Measurements from ENCODE around the gene IL32.
"Not testable (repeated sequence)": the region's sequence is repeated elsewhere in the genome, so short reads cannot be mapped to it uniquely, and the experiment has no call there.

Gene IL32

DNA sequence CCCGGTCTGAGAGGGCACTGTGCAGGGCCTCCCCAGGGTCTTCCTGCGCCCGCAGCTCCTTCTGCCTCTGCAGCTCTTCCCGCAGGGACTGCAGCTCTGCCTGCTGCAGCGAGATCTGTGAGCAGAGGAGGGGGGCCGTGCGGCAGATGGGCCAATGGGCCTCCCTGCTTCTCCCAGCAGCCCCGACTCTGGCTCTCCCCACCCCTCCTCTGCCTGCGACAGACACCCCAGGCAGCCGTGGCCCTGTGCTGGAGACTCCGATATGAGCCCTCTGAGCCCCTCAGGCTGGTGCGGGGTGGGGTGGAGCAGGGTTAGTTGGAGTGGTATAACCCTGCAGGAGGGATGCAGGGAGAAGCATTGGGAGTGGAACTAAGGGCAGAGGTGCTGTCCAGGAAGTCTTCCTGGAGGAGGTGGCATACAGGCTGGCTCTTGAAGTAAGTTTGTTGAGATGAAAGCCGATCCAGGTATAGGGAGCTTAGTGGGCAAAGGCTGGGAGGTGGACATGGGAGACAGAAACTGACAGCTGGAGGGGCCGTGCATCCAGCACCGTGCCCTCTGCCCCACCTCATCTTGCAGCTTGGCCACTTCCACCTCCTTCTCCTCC is 36.6 kb upstream of the IL32 start:
- DNase-seq: no peak

DNA sequence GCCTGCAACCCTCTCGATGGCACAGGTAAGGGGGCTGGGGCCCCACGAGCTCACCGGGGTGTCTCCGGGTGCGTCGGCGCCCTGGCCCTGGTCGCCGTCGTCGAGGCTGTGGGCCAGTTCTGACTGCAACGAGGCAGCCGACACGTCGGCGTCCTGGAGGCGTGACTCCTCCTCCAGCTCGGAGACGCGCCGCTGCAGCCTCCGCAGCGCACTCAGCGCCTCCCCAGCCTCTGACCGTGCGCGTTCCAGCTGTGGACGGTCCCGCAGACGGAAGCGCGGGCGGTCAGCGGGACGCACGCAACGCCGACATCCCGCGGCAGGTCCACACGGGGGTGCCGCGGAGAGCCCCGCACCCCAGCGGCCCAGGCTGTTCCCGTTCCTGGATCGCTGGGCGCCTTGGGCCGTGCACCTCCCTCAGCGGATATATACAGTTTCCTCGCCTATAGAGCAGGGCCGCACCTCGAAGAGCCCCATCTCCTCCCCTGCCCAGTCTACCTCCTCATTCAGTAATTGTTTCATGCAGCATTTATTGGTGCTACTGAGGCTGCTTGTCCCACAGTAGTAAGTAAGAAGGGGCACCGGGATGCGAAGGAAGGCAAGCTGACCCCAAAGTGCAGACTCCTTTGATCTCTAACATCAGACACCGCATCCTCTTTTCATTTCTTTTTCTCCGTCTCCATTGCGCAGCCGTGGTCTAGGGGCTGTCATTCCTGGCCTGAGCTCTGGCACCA is 35.8 kb upstream of the IL32 start:
- DNase-seq: no peak

DNA sequence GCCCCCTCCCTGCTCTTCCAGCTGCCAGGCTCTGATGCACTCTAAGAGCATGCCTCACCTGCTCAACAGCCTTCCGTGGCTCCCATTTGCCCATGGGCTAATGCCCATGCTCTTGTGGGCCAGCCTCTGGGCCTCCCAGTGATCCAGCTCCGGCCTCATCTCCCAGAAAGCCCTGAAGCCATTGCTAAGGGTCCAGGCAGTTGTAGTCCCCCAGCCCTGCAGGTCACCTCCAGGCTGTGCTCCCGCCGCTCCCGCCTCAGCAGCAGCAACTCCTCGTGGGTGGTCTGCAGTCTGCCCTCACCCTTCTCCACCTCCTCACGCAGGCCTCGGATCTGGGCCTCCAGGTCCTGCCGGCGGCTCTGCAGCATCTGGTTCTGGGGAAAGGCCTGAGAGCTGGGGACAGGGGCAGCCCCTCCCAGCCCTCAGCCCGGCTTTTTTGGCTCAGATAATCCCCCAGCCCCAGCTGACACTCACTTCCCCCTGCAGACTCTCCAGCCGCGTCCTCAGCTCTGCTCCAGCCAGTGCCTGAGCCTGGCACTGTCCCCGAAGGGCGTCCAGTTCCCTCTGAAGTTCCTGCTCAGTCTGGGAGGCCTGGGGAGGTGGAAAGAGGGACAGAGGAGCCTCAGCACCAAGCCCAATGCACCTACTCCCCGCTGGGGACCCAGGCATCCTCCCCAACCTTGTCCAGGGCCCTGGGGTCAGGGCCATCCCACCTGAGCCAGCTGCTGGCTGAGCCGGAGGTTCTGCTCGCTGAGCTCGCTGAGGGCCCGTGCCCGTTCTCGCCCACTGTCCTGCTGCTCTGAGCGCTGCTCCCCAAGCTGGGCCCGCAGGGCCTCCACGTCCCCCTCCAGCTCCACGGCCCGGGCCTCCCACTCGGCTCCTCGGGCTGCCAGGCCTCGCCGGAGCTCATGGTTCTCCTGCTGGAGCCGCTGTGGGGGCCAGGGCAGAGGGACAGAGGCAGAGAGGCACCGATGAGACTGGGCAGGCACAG is 34.9 kb upstream of the IL32 start:
- no peak for DNase-seq

DNA sequence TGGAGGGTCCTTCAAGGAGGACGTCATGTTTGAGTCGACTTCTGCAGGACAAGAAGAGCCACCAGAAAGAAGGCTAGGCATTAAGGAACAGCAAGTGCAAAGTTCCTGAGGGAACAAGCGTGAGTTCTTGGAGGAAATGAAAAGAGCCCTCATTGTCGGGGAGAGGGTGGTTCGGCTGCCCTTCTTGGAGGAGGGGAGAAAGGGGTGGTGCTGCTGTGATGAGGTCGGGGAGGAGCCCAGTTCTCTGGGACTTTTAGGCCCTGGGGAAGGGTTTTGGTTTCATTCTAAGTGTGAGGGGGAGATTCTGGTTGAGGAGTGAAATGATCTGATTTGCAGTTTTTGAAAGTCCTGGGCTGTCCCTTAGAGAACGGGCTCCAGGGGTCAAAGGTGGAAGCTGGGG is 32.8 kb upstream of the IL32 start:
- no peak for DNase-seq

DNA sequence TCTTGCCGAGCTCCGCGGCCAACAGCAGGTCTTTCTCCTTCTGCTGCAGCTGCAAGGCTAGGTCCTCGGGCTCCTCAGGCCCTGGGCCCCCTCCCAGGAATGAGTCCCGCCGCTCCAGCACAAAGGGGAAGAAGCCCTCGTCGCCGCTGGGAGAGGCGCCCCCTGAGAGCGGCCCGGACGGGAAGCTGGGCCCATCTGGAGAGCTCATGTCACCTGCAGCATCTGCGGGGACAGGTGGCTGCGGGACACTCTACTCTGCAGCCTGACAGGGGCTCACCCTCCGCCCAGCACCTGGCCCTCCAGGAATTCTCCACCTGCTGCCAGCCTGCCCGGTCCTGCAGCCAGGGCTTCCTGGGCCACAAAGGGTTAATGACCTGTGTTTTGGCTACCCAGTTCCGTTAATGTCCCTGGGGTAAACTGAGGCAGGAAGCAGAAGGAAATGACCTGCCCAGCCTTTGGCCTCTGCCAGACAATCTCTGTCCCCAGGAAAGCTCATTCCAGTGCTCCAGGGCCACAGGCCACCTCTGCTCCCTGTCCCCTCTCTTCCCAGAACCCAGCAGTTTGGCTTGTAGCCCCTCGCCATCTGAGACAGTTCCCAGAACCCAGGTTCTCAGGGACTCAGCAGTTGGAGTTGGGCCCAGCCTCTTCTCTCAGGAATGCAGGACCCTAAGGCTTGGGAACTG is 30.0 kb upstream of the IL32 start:
- DNase-seq: no peak

DNA sequence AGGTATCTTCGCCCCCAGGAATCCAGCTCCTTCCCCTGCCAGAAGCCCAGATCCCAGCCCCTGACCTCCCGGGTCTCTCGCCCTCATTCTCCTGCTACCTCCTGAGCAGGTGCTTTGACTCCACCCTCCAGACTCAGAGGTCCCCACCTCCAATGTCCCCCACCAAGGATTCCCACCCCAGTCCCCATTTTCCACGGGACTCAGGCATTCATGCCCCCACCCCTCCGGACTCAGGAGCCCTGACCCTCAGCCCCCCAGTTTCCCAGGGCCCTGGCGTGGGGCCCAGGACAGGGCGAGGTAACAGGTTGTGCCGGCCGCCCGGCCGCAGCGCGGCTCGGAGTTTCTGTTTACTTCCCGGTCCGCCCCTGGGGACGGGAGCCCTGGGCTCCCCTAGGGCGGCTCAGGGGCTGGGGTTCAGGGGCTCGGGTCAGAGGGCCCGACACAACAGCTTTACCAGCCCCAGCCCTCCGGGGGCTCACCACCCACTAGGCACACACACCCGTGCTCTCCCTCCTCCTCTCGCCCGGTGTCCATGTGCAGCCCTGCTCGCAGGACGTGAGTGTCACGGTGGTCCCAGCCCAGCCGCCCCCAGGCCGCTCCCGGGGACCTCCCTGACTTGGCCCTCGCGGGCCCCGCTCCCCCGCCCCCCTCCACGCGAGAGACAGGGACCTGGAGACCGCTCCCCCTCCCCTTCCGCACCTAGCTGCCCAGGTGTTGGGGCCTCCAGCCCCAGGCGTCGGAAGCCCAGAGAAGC is 29.3 kb upstream of the IL32 start:
- no peak for DNase-seq

- DNase-seq: no peak
These were observed 28.6 kb upstream of the IL32 start, which contains the start of gene BICDL2 for GRCh38 chr16:3036726-3037315. Gene BICDL2, minus strand, starts transcription at chr16:3036944. Its CDS starts 1,448 bp downstream, at chr16:3035496.

- DNase-seq: no peak
These were observed 27.2 kb upstream of the IL32 start for GRCh38 chr16:3038256-3038655.

DNA sequence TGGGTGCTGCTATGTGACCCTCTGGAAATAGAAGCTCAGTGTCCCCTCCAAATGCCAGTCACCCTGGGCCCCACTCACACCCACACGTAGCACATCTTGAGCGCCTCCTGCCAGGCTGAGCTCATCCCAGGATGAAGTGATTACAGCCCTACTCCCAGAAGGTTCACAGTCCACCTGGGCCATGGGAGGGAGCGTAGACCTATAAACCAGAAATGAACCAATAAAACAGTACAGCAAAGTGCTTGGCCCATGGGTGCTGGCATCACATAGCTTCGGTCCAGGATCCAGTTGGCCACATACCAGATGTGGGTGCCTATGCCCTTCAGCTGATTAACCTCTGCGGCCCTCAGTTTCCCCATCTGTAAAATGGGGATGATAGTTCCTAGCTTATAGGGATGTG is 26.5 kb upstream of the IL32 start:
- no peak for DNase-seq

- DNase-seq: no peak
These were observed 23.1 kb upstream of the IL32 start for GRCh38 chr16:3042376-3042775.

DNA sequence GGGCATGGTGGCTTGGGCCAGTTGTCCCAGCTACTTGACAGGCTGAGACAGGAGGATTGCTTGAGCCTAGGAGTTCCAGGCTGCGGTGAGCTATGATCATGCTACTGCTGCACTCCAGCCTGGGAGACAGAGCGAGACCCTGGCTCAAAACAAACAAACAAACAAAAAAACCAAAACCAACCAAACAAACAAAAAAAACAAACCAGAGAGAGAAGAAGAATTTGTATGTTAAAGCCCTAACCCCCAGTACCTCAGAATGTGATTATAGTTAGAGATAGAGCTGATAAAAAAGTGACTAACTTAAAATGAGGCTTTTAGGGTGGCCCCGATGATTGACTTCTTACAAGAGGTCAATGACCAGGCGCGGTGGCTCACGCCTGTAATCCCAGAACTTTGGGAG is 20.7 kb upstream of the IL32 start:
- no peak for DNase-seq

DNA sequence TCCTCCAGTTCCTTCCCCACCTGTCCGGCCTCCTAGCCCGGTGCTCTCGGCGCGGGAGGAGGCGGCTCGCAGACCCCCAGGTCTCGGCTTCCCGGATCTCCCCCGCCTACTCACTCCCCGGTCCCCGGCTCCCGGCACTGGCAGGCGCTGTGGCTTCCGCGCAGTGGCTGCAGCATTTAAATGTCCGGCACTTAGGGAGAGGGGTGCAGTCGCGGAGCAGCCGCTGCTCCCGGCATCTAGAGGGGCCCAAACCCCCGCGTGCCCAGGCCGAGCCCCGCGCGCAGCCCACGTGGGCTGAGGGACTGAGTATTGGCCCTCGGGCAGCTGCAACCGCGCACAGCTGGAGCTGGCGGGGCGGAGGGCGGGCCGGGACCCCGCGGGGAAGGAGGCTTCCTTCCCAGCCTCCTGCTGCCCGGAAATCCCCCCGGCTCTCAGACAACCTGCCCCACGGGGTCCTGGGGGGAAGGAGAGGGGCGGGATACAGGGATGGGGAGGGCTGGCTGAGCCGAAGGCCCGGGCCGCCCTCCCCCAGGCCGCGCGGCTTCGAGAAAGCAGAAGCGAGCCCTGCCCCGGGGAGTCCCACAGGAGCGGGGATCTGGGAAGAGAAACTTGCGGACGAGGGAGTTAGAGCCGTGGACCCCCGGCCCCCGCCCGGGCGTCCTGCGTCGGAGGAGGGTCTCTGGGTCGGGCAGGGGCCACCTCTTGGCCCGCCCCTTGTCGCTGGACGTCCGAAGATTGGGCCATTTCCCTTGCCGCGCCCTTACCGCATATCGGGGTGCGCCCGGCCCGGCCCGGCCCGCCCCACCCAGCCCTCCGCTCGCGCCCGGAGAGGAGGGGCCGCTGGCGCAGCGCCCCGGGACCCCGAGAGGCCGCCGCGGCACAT is 19.4 kb upstream of the IL32 start, which contains the start of gene MMP25:
MMP25 (plus strand) TSS at position 804 of the 883 bp plus-strand sequence. CDS start 357 bp downstream, outside the sequence.
- DNase-seq: no peak

GRCh38 chr16:3046641-3047386 is 18.6 kb upstream of the IL32 start:
- no peak for DNase-seq

GRCh38 chr16:3047387-3047720 is 18.1 kb upstream of the IL32 start:
- no peak for DNase-seq

- no peak for DNase-seq
These were observed 15.4 kb upstream of the IL32 start for GRCh38 chr16:3049921-3050481.

DNA sequence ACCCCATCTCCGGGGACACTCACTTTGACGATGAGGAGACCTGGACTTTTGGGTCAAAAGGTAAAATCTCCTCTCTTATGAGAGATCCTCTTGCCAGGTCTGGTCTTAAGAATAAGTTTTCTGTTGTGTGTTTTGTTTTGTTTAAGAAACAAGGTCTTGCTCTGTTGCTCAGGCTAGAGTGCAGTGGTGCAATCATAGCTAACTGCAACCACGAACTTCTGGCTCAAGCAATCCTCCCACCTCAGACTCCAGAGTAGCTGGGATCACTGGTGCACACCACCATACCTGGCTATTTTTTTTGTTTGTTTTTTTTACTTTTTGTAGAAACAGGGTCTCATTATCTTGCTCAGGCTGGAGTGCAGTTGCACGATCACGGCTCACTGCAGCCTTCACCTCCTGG is 15.0 kb upstream of the IL32 start:
- DNase-seq: no peak

DNA sequence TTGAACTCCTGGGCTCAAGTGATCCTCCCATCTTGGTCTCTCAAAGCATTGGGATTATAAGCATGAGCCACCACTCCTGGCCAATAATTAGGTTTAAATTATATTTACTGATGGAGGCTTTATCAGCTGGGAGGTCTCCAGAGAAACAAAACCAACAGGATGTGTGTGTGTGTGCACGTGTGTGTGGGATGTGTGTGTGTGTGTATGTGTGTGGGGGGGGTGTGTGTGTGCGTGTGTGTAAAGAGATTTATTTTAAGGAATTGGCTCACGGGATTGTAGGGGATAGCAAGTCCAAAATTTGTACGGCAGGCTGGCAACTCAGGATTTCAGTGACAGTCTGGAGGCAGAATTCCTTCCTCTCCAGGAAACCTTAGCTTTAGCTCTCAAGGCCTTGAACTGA is 14.4 kb upstream of the IL32 start:
- DNase-seq: no peak

GRCh38 chr16:3051494-3051893 is 13.9 kb upstream of the IL32 start:
- no peak for DNase-seq

DNA sequence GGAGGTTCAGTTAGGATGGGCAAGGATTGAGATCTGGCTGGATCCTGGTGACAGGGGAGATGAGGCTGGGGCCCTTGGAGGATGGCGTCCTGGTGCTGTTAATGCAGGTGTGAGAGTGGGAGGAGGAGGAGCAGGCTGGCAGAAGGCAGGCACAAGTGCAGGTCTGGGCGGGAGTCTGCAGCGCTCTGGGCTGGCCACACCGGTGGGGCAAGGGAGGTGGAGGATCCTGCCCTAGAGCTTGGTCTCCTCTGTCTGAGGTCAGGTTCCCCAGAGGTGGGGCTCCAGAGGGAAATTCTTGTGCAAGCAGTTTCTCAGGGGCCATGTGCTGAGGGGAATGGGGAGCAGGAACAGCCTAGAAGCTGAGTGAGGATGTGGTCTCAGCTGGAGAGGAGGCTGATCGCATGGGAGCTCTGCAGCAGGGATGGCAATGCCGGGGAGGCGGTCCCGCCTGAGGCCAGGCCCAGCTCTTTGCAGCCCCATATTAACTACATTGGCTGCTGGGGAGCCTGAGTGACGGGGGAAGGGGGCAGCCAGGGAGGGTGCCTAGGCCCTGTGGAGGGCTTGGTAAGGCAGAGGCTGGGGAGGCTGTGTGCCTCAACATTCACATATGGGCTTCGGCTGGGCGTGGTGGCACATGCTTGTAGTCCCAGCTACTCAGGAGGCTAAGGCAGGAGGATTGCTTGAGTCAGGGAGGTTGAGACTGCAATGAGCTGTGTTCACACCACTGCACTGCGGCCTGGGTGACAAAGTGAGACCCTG is 12.7 kb upstream of the IL32 start:
- DNase-seq: not testable (repeated sequence)

All from NCI-H1694 (cell line).